B cell (primary cell): ENCODE results near the gene LAMA2. TPM values are rescaled to one million over a fixed set of nuclear protein-coding genes. Genes with fewer than 3 reads are reported as not detected.

Experiments used
- ATAC-seq: fragments of 200-7000 bp; cut with Tn5 transposase; one replicate; pipeline ENCODE4 v1.10.0; 2021; ENCODE audit warnings: low read depth, mild to moderate bottlenecking, moderate number of reproducible peaks, moderate library complexity
- CTCF ChIA-PET: fragments of 350-600 bp; sonication (Branson Sonifier 250); formaldehyde crosslinking; loops from one replicate; lab custom pipeline; 2021; ENCODE audit warnings: antibody characterized with exemption, inconsistent platforms; lab: Charles Lee
- POLR2A ChIA-PET: fragments of 350-600 bp; sonication (Branson Sonifier 250); formaldehyde crosslinking; loops from one replicate; lab custom pipeline; 2021; ENCODE audit warnings: antibody characterized with exemption; lab: Charles Lee
- DNase-seq: peaks from one replicate; pipeline ENCODE4 v3.0.0; 2013
- H2AFZ ChIP-seq: 2 replicates; pipeline ENCODE4 v1.6.1; 2012; ENCODE audit warnings: mild to moderate bottlenecking, low read depth, low read length; ENCODE audit not compliant: insufficient read depth, poor library complexity, severe bottlenecking
- H3K27ac ChIP-seq, 2 donors: 1 replicate in 1 of 2; 2 replicates in 1 of 2; pipeline ENCODE4 v1.5.1; 2012 to 2013; ENCODE audit warnings: low read length in 2 of 2, mild to moderate bottlenecking in 2 of 2, moderate library complexity in 1 of 2
- H3K27me3 ChIP-seq, 4 experiments: fragments of 200-600 bp in 1 of 4; sonication (generic) in 1 of 4; replicated peaks in 1 of 4; 1 replicate in 2 of 4; 2 replicates in 2 of 4; pipeline versions ENCODE4 v1.6.1 to v1.7.0; 2013 to 2016; ENCODE audit warnings: low read length in 3 of 4, mild to moderate bottlenecking in 2 of 4, mixed read lengths in 1 of 4, moderate library complexity in 1 of 4; ENCODE audit not compliant: insufficient read depth in 4 of 4, control insufficient read depth in 3 of 4; ENCODE audit errors: control extremely low read depth in 1 of 4
- H3K36me3 ChIP-seq, 2 experiments: replicated peaks in 1 of 2; 1 replicate in 1 of 2; 2 replicates in 1 of 2; pipeline versions ENCODE4 v1.6.1 to v1.7.1; 2013; ENCODE audit warnings: low read length in 1 of 2; ENCODE audit not compliant: insufficient read depth in 2 of 2, control insufficient read depth in 1 of 2; ENCODE audit errors: control extremely low read depth in 1 of 2, extremely low read depth in 1 of 2
- H3K4me1 ChIP-seq, 2 donors: fragments of 200-600 bp in 1 of 2; sonication (generic) in 1 of 2; 1 replicate in 1 of 2; 2 replicates in 1 of 2; pipeline versions ENCODE4 v1.5.1 to v1.6.1; 2013 to 2017; ENCODE audit warnings: low read length in 2 of 2; ENCODE audit not compliant: control insufficient read depth in 2 of 2, insufficient read depth in 2 of 2
- H3K4me2 ChIP-seq: replicated peaks from 2 replicates; pipeline ENCODE3; 2012; ENCODE audit warnings: mild to moderate bottlenecking, low read depth, low read length; ENCODE audit not compliant: poor library complexity, severe bottlenecking
- H3K4me3 ChIP-seq, 5 experiments: fragments of 200-600 bp in 1 of 5; sonication (generic) in 1 of 5; 1 replicate in 3 of 5; 2 replicates in 2 of 5; pipeline versions ENCODE4 v1.5.1 to v1.7.0; 2011 to 2016; ENCODE audit warnings: low read length in 4 of 5, mild to moderate bottlenecking in 4 of 5, low read depth in 2 of 5, control low read depth in 1 of 5, moderate library complexity in 1 of 5; ENCODE audit not compliant: insufficient read depth in 1 of 5; ENCODE audit errors: control extremely low read depth in 1 of 5, extremely low read depth in 1 of 5
- H3K79me2 ChIP-seq: fragments of 200-600 bp; sonication (generic); one replicate; pipeline ENCODE4 v1.6.0; 2016; ENCODE audit warnings: low read length; ENCODE audit not compliant: control insufficient read depth, insufficient read depth
- H3K9ac ChIP-seq: fragments of 200-600 bp; sonication (generic); 2 replicates; pipeline ENCODE4 v1.6.1; 2017; ENCODE audit warnings: mild to moderate bottlenecking, low read length, moderate library complexity
- H3K9me3 ChIP-seq, 3 donors: one replicate each; pipeline versions ENCODE4 v1.6.1 to v1.7.1; 2013; ENCODE audit warnings: low read length in 2 of 3; ENCODE audit not compliant: control insufficient read depth in 2 of 3, insufficient read depth in 1 of 3; ENCODE audit errors: control extremely low read depth in 1 of 3
- H4K20me1 ChIP-seq: 2 replicates; pipeline ENCODE4 v1.6.0; 2012; ENCODE audit warnings: mild to moderate bottlenecking, low read length; ENCODE audit not compliant: insufficient read depth, control insufficient read depth, poor library complexity, severe bottlenecking
- H3K27ac Mint-ChIP-seq: one replicate; pipeline ENCODE4 v1.8.0; 2021; ENCODE audit warnings: mixed read lengths
- H3K27me3 Mint-ChIP-seq: one replicate; pipeline ENCODE4 v1.8.0; 2021; ENCODE audit warnings: mixed read lengths
- H3K4me1 Mint-ChIP-seq: one replicate; pipeline ENCODE4 v1.8.0; 2021; ENCODE audit warnings: mixed read lengths
- H3K4me3 Mint-ChIP-seq: one replicate; pipeline ENCODE4 v1.8.0; 2021; ENCODE audit warnings: mixed read lengths
- H3K9me3 Mint-ChIP-seq: one replicate; pipeline ENCODE4 v1.8.0; 2022; ENCODE audit warnings: mixed read lengths; ENCODE audit not compliant: insufficient read depth
- CTCF ChIP-seq: fragments of 200-600 bp; IDR thresholded peaks from one replicate; pipeline ENCODE4 v1.8.0; 2022; ENCODE audit warnings: antibody characterized with exemption, mild to moderate bottlenecking
- EZH2 ChIP-seq: IDR thresholded peaks from 2 replicates; pipeline ENCODE4 v1.6.1; 2012; ENCODE audit warnings: borderline replicate concordance, low read depth, mild to moderate bottlenecking, moderate library complexity, low read length; ENCODE audit not compliant: insufficient read depth, poor library complexity, severe bottlenecking
- WGBS: methylation state at CpG from one replicate; pipeline ENCODE4 v1.1.5; 2013; ENCODE audit warnings: missing lambda C conversion rate; ENCODE audit not compliant: insufficient coverage; 5-methylcytosine and 5-hydroxymethylcytosine counted together
- intact Hi-C: fragments of 100-400 bp; cut with micrococcal nuclease; formaldehyde crosslinking; loops from one replicate; pipeline ENCODE4 v1.10.0; 2022
- polyA plus RNA-seq: library from polyadenylated mRNA; depleted of rRNA; stranded (reverse); fragments of >200 nt; gene quantifications from 2 replicates; pipeline ENCODE4 v1.2.3, GENCODE V29; 2012
- total RNA-seq, 2 donors: library from RNA; stranded (reverse); fragments of 120-200 nt in 1 of 2; gene quantifications; 1 replicate in 1 of 2; 2 replicates in 1 of 2; pipeline versions ENCODE4 v1.2.3 to v1.2.4, GENCODE V29; 2013 to 2022

LAMA2 gene
- total and polyA plus RNA-seq, 2 donors (not counting 1 experiment from before 2014, with no cell fraction given): 0.16 TPM; not detected in 1

- no peak for DNase-seq
- Mint-ChIP-seq H3K27me3 (no peaks in the 10 kb centered on the region), H3K9me3 (no peaks in the 10 kb centered on the region), H3K27ac (no peak overlapping the region), H3K4me3 (no peak overlapping the region), H3K4me1 (no peaks in the 10 kb centered on the region)
- H3K9ac ChIP-seq: no peak overlapping the region
- H3K27ac ChIP-seq: no peak overlapping the region
- H2AFZ ChIP-seq: no peak overlapping the region
- intact Hi-C loops: no loop called here
- ChIA-PET CTCF (no interaction called here), POLR2A (no interaction called here)
- H3K9me3 ChIP-seq: no peaks in the 10 kb centered on the region
- no peak for ATAC-seq
- no peak overlapping the region for H3K4me2 ChIP-seq
- H3K4me3 ChIP-seq: no peak overlapping the region
- no peaks in the 10 kb centered on the region for H3K79me2 ChIP-seq
- no peaks in the 10 kb centered on the region for H4K20me1 ChIP-seq
- H3K36me3 ChIP-seq: no peaks in the 10 kb centered on the region
- no peaks in the 10 kb centered on the region for H3K27me3 ChIP-seq
- no peaks in the 10 kb centered on the region for H3K4me1 ChIP-seq
- no peak for TF ChIP-seq EZH2
- no peak for TF ChIP-seq CTCF
- WGBS: 70% methylated on average over 2 of the region's 5 CpGs
Observed at GRCh38 chr6:129206821-129207220, 323.9 kb downstream of the LAMA2 start.

GRCh38 chr6:129207832-129208231 is 324.9 kb downstream of the LAMA2 start:
- Histone ChIP-seq H2AFZ (no peak overlapping the region), H3K9me3 (no peaks in the 10 kb centered on the region), H3K79me2 (no peaks in the 10 kb centered on the region), H3K4me2 (no peak overlapping the region), H3K27me3 (no peaks in the 10 kb centered on the region), H3K4me3 (no peak overlapping the region), H4K20me1 (no peaks in the 10 kb centered on the region), H3K9ac (no peak overlapping the region), H3K4me1 (no peaks in the 10 kb centered on the region), H3K36me3 (no peaks in the 10 kb centered on the region), H3K27ac (no peak overlapping the region)
- no peak overlapping the region for H3K4me3 Mint-ChIP-seq
- H3K27me3 Mint-ChIP-seq: no peaks in the 10 kb centered on the region
- DNase-seq: no peak
- intact Hi-C loops: no loop called here
- ATAC-seq: no peak
- CTCF ChIA-PET: no interaction called here
- TF ChIP-seq EZH2 (no peak), CTCF (no peak)
- H3K4me1 Mint-ChIP-seq: no peaks in the 10 kb centered on the region
- H3K27ac Mint-ChIP-seq: no peak overlapping the region
- no CpG with 5 or more reads among the region's 1 CpG for WGBS
- no peaks in the 10 kb centered on the region for H3K9me3 Mint-ChIP-seq
- POLR2A ChIA-PET: no interaction called here
